ENCODE data around the gene NCKAP5.

DNA sequence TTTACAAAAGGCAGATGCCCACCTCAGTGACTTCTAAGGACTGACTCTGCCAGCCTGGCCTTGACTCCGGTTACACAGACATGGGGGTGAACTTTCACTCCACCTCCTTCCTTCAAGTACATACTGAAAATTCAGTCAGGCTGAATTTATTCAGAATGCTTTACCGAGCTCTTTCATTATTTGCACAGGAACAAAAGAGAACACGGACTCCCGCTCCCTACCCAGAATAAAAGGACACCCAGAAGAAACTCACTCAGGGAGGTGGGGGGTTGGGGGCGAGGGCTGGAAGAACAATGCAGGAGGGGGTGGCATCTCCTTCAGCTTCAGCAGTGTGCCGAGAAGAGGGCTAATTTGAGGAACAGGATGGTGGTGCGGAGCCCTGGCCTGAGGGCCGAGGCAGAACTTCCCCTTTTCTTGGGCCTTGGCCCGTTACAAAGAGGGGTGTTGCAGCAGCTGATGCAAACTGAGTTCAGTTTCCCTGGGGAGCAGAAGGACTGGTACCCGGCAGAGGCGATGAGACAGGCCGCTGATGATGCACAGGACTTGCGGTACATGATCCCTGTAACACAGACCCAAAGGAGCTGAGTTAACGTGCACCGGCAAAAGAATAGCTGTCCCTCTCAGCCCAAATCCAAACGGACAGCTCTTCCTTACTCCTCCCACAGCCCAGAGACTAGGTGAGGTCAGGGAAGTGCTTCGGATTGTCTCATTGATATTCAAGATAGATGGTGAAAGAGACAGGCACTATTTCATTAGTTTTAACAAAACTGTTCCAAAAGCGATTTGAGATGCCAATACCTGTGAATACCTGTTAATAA is 922.3 kb downstream of the NCKAP5 start:
- TF ChIP-seq CTCF (conservative IDR thresholded peaks at IDR 0.05; ENCODE audit: low read depth, low read length) (no peak), EZH2 (IDR thresholded peaks at IDR 0.05; ENCODE audit: low read length, unreplicated experiment) (no peak)

All from PC-3 (cell line).